Stimulated activated CD8-positive, alpha-beta memory T cell treated with anti-CD3 and anti-CD28 coated beads, Interleukin-4, amount 100 ng/mL, for 24 hours (primary cell): ENCODE data around the gene HTR5A.
"Not testable (repeated sequence)": the region's sequence is repeated elsewhere in the genome, so short reads cannot be mapped to it uniquely, and the experiment has no call there.

Experiments
- DNase-seq: peaks from one replicate; pipeline ENCODE4 v3.0.0-alpha.2; 2020; ENCODE audit warnings: low read depth

The HTR5A gene

DNA sequence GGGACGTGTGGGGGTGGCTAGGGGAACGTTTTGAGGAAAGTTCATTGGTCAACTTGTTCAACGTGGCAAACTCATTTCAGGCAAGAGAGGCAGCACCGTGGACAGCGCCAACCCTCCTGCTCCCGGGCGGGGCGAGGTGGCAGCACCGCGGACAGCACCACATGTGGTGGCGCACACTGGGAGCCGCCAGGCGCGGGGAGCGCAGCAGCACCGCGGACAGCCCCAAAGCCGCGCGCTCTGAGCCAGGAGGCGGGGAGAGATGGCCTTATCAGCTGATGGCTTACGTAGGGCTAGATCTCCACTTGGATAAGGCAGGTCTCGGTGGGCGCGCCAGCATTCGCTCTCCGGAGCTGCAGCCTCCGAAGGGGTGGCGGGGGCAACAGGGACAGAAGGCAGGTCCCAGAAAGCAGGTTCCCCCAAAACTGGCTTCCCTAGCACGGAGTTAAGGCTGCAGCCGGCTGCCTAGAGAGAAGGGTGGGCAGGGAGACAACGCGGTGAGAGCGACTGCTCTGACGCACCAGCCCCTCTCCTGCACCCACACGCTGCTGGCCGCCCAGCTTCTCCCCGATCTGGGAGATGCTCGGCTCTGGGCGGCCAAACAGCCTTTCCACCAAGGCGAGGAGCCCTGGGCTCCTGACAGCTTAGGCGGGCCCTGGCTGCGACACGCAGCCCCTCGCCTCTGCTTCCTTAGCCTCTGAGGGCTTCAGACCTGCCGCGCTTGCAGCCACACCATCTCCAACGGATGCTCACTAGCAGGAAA lies at the start of gene HTR5A:
HTR5A (plus strand) TSS at position 333 of the 760 bp plus-strand sequence. CDS start 576 bp downstream, outside the sequence.
- DNase-seq = peak; percentile 70

DNA sequence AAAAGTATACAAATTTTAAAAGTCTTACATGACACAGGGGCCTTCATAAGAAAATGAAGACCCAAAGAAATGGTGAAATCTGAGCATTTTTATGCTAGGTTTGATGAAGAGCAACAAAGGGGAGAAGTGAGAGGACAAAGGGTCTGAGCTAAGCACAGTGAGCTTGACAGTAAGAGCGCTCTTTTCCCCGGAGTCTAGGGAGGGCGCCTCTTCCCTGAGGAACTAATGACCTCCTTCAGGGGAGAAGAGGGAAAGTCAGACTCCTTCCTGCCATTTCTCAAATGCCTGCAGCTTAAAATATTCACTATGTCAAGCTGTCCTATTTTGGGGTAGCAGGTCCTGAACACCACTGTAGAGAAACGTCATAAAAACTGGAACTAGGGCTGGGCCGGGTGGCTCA lies 49.1 kb upstream of the HTR5A start:
- no peak for DNase-seq

DNA sequence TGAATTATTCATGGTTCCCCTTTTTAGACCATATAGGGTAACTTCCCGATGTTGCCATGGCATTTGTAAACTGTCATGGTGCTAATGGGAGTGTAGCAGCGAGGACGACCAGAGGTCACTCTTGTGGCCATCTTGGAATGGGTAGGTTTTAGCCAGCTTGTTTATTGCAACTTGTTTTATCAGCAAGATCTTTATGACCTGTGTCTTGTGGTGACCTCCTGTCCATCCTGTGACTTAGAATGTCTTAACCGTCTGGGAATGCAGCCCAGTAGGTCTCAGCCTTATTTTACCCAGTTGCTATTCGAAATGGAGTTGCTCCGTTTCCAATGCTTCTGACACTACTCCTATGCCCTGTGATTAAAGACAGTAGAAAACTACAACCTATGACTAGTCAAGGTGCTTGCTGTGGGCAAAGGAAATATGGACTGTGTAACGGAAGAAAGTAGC lies 48.4 kb upstream of the HTR5A start:
- DNase-seq = no peak

DNA sequence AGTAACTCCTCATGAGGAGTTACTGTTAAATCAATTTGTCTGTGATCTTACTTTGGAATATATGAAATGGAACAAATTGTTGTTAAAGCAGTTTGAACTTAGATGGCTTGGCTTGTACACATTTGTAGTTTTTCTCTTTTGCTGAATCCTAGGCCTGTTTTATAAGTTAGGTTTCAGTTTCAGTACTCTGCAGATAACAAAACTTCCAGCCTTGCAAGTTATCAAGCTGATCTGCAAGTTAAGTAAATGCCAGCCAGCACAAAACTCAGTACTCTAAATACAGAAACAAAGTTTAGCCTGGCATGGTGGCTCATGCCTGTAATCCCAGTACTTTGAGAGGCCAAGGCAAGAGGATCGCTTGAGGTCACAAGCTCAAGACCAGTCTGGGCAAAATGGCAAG lies 42.2 kb upstream of the HTR5A start:
- no peak for DNase-seq

DNA sequence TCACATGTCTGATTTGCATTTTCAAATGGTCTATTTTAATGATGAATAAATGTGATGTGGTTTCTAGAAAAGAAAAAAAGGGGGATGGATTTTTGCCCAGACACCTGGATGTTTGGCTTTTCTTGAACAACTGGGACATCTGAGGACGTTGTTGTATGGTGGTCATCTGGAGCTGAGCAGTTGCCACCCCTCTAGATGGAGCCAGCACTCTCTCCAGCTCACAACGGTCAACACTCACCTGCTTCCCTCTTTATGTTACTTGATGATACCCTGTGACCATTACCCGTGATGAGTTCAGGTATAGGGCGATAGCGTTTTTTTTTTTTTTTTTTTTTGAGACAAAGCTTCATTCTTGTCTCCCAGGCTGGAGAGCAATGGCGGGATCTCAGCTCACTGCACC lies 37.1 kb upstream of the HTR5A start:
- DNase-seq = no peak

DNA sequence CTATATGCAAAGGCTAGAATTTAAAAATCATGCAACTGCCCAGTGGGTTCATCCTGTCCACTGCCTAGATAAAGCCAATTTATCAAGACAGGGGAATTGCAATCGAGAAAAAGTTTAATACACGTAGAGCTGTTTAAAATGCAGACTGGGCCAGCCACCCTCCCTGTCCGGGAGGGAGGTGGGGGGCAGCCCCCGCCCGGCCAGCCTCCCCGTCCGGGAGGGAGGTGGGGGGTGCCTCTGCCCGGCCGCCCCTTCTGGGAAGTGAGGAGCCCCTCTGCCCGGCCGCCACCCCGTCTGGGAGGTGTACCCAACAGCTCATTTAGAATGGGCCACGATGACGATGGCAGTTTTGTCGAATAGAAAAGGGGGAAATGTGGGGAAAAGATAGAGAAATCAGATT lies 35.6 kb upstream of the HTR5A start:
- DNase-seq = not testable (repeated sequence)

DNA sequence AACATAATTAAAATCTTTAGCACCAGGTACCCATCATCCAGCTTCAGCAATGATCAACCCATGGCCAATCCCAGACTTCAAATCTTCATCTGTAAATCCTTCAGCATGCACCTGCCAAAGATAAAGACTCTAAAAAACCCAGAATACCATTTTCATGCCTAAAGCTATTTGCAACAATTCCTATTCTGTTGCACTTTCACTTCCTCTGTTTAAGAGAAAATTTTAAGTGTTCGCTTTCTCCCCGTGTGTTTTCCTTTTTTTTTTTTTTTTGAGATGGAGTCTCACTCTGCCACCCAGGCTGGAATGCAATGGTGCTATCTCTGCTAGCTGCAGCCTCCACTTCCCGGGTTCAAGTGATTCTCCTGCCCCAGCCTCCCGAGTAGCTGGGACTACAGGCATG lies 31.8 kb upstream of the HTR5A start:
- DNase-seq = no peak

DNA sequence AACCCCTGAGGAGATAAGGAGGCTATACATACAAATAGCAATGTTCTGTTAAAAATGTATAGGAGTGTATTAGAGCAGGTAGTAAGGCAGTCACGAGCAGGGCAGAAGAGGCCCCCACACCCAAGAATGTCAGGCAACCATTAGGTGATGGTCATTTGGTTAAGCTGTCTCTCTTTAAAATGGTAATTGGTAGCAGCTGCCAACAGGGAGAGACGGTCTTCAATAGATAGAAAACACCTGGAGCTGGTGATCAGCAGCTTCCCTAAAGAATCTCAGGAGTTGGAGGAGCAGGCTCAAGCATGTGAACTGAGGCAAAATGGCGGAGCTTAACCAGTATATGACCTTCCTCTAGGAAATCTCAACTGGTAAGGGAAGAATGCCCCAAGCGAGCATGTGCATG lies 26.4 kb upstream of the HTR5A start:
- DNase-seq = no peak

DNA sequence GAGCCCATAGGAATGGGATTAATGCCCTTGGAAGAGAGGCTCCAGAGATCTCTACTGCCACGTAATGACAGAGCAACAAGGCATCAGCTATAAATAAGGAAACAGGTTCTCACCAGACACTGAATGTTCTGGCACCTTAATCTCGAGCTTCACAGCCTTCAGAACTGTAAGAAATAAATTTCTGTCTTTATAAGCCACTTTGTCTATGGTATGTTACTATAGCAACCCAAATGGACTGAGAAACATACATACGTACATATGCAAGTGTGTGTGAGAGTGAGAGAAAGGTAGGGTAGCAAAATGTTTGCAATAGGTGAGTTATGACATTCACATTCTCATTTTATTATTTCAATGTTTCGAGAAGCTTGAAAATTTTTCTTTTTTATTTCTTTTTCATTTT lies 22.1 kb upstream of the HTR5A start:
- DNase-seq = no peak

DNA sequence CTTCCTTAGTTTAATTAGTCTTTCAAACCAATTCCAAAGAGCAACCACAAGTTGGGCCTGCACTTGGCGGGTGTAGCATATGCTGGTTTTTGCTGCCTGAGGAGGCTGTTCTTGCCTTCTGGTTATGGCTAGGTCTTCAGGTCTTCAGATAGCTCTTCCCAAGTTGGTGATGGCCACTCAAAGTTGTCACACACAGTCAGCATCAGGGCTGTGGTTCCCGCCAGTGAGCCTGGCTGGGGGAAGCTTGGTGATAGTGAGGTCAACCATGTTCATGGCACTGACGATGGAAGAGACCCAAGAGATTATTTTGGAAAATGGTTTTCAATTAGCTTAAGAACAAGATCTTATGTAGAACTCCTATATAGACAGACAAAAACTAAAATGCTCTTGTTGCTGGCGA lies 18.8 kb upstream of the HTR5A start:
- no peak for DNase-seq

DNA sequence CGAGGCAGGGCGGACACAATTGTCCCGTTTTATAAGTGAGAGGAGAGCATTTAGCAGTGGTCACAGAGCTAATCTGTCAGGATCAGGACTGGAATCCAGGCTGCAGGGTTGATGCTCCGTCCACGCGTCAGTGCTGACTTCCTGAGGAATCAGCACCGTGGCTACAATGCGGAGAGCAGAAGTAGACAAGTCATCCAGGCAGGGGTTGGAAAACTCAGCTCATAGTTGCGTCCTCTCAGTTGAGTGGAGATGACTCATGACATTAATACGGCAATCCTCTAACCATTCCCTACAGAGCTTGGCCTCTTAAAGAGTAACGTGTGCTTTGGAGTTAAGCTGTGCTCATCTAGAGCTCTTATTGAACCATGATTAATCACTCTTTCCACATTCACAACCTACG lies 17.1 kb upstream of the HTR5A start:
- DNase-seq = no peak

DNA sequence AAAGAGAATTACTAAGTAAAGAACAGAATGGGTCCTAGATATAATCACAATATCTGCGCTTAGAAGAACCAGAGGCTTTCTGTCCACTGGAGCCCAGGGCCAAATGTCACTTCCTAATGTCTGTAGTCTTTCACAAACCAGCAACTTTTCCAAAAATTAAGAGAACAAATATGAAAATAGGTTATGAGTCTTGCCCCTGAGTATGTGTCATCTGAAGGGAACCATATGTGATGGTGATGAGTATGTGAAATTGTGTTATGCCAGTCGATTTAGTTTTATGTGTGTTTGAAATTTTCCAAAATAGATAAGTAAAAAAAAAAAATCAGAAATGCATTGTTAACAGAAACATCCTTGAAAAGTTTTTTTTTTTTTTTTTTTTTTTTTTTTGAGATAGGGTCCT lies 15.4 kb upstream of the HTR5A start:
- DNase-seq = no peak

DNA sequence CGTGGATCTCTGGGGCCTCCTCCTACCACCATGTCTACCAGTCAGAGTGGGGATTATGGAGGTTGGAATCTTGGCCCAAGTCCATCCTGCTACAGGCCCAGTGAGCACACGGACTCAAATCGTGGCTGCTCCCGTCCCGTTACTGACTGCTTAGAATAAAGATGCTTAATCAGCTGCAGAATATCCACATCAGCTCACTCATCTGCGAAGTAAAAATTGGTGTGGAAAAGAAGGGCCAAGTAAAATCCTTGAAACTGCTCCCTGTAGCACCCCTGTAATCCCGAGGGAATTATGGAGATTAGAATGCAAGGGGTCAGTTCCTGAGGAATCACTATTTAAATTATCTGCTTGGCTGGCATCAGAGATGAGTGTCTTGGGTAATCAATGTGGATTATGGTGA lies 13.0 kb upstream of the HTR5A start:
- no peak for DNase-seq

DNA sequence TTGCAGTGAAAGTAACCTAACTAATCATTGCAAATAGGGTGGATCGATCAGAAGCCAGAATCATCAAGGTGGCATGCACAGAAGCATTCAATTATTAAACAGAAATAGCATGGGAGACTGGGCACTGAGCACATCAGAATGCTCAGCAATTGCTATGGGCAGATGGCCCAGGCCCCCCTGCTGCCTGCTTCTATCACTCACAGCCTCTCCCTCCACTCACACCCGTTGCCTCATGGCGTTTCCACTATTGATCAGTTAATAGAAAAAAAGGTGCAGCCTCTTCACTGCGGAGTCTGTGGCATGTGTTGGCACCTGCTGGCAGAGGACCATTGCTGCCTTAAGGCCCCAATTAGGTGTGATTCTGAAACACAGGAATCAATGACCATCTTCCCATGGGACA lies 11.2 kb upstream of the HTR5A start:
- DNase-seq = no peak

DNA sequence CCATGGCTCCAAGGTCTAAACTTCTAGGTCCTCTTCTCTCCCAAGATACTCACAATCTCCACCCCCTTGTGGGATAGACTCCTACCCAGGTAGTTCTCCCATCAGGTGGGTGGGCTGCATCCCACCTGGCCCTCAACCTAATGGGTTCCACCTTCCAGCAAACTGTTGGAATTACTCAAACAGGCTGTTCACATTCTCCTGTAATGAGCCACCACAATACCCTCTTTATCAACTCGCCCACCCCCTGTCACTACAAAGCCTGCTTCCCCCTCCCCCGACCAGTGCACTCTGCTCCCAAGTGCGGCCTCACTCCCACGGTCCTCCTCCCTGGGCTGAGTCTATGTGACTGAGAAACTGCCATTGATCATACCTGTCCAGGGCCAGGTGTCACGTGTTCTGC lies 10.4 kb upstream of the HTR5A start:
- no peak for DNase-seq

DNA sequence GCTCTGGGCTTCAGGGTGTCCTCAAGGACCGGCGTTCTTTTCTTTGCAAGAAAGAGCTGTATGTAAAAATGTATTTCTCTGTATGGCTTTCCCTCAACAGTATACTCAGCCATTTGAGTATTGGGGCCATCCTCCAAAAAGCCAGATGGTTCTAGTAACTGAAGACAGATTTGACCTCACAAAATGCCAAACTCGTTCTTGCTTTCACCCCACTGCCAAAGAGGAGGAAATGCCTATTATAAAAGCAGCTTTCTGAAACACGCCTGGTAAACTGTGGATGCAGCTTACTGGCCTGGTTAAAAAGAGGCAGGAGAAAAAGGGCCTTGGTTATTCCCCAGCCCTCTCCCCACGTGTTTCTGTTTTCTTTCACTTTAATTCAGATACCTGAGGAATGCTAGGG lies 7.7 kb upstream of the HTR5A start:
- DNase-seq = no peak

DNA sequence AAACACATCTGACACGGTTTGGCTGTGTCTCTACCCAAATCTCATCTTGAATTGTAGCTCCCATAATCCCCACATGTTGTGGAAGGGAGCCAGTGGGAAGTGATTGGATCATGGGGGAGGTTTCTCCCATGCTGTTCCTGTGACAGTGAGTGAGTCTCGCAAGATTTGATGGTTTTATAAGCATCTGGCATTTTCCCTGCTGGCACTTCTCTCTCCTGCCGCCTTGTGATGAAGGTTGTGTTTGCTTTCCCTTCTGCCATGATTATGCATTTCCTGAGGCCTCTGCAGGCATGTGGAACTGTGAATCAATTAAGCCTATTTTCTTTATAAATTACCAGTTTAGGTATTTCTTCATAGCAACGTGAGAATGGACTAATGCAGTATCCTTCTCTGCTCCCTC lies 5.9 kb upstream of the HTR5A start:
- DNase-seq = no peak

DNA sequence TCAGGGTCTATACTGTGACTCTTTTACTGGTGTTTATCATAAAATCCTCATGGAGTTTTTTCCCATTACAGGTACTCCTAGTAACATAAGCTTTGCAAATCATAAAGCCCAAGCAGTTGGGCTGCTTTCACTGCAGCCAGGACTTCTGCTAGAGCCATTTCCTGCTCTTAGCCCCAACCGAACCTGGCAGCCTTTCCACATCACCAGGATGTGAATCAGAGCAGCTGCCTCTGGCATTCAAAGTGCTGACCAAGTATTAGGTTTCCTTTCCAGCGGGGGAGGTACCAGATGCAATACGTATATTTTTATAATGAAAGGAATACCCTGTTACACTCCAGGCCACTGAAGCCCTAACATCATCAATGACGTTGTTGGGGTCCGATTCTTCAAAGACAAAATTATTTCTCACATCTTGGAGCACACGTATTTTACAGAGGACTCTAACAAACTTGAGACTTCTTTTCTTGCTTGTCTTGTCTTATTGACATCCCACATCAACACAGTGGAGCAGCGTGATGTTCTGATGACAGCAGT lies 3.6 kb upstream of the HTR5A start:
- no peak for DNase-seq

DNA sequence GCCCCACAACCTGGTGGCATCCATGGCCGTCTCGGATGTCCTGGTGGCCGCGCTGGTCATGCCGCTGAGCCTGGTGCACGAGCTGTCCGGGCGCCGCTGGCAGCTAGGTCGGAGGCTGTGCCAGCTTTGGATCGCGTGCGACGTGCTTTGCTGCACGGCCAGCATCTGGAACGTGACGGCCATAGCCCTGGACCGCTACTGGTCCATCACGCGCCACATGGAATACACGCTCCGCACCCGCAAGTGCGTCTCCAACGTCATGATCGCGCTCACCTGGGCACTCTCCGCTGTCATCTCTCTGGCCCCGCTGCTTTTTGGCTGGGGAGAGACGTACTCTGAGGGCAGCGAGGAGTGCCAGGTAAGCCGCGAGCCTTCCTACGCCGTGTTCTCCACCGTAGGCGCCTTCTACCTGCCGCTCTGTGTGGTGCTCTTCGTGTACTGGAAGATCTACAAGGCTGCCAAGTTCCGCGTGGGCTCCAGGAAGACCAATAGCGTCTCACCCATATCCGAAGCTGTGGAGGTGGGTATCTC lies 1.1 kb downstream of the HTR5A start:
- DNase-seq = no peak

DNA sequence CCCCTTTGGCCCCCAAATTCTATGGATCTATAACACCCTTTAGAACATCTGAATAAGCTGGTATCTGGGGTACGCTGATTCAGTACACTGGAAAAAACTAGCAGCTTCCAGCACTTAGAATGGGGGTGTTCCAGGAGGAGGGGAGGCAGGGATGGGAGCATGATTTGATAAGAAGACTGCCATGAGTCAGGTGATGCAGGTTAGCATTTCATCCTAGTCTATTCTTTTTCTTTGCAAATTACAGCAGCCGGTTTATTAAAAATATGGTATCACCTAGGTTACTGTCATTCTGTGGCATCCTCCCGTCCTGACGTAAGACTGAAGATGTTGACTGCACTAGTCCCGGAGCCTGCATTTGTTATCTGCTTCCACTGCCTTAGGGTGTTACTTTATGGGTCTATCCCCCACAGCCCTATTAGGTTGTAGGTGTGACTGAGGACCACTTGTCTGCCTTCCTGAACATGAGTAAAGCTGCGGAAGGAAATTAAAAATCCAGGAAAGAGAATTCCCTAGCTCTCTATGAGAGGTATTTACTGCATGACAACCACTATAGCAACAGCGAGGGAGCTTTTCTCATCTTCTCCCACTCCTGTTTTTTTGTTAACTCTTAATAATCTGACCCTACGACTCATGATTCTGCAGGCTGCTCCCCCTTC lies 1.9 kb downstream of the HTR5A start:
- DNase-seq = no peak

DNA sequence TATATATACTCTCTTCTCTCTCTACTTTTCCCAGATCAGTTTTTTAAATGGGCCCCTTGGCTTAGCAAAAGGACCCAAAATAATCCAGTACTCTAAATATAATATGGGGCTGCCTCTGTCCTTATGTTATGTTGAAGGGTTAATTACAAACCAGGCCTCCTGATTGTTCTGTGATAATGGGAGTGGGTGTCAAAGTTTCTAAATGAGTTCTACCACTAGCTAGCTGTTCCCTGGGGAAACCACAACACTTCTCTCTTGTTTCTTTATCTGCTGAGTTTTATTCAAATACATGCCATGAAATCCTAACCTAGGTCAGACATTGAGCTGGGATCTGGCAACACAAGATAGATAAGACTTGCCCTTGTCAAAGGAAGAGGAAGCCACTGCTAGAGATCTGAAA lies 3.8 kb downstream of the HTR5A start:
- DNase-seq = no peak

DNA sequence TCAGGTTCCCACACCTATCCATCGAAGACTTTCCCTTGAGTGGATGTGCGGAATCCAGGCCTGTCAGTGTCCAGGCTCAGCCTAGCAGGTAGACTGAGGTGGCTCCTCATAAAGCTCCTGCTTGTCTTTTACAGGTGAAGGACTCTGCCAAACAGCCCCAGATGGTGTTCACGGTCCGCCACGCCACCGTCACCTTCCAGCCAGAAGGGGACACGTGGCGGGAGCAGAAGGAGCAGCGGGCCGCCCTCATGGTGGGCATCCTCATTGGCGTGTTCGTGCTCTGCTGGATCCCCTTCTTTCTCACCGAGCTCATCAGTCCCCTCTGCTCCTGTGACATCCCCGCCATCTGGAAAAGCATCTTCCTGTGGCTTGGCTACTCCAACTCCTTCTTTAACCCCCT lies 13.9 kb downstream of the HTR5A start:
- no peak for DNase-seq

DNA sequence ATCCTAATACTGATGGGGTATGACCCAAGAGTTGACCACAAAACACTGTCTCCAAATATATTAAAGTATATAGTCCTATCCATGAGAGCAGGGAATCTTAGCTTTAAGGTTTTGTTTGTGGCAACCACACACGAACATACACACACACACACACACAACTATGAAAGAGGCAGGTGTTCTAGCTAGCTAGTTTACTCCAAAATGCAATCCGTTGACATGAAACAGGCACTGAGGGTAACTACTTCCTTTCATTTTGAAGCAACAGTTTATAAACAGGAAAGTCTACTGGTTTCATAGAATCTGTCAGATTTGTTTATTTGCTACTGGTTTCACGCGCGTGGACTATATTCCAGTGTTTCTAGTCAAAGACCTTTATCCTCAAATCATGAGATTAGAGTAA lies 14.8 kb downstream of the HTR5A start:
- no peak for DNase-seq
